ENCODE measurements around the gene SPPL2B. TPM values are rescaled to one million over a fixed set of nuclear protein-coding genes. Genes with fewer than 3 reads are reported as not detected.

SPPL2B gene
- total RNA-seq, 1 experiment from 2014 or later: 76.0 TPM

- DNase-seq (ENCODE audit: low read depth, low spot score) (no peak), ATAC-seq (no peak)
- in situ Hi-C loops (cut with HindIII; ENCODE audit: low pct_unique_long_range_greater_than_20kb, low sequenced_read_pairs) (no loop called here), intact Hi-C loops (cut with micrococcal nuclease; ENCODE audit: unreplicated experiment) (no loop called here)
- no peaks in the 10 kb centered on the region for H3K4me1 ChIP-seq (ENCODE audit: control insufficient read depth, insufficient read depth, low read length)
- BruUV-seq (replicated peaks): no TSS peak
- no peaks in the 10 kb centered on the region for H3K36me3 ChIP-seq (ENCODE audit: control insufficient read depth, insufficient read depth, low read length)
- CTCF ChIA-PET: interaction anchor here (0.7 kb wide), 1 partner anchor 14 kb away, joined by 8 read pairs; no protein-coding TSS in a partner anchor
- POLR2A ChIA-PET: interaction anchor here (0.5 kb wide), 1 partner anchor 860 kb away, joined by 6 read pairs; no protein-coding TSS in a partner anchor
- TF ChIP-seq POLR2AphosphoS5 (IDR thresholded peaks at IDR 0.05; ENCODE audit: low read depth, low read length) (no peak), REST (IDR thresholded peaks at IDR 0.05; ENCODE audit: insufficient read depth in 1 of 2, low read depth in 2 of 2, low read length in 1 of 2) (no peak), CTCF (IDR thresholded peaks at IDR 0.05) (no peak), SIN3A (IDR thresholded peaks at IDR 0.05; ENCODE audit: borderline replicate concordance, insufficient read depth, low read depth, low read length) (no peak), TCF7L2 (IDR thresholded peaks at IDR 0.05; ENCODE audit: low read depth, low read length) (no peak)
- no peaks in the 10 kb centered on the region for H3K9me3 ChIP-seq (ENCODE audit: control insufficient read depth, insufficient read depth, low read depth, low read length)
- no peaks in the 10 kb centered on the region for H3K27me3 ChIP-seq (ENCODE audit: control insufficient read depth, insufficient read depth, low read length)
- no peak overlapping the region for H3K4me3 ChIP-seq (ENCODE audit: low read depth in 2 of 2, low read length in 2 of 2)
- H3K27ac ChIP-seq (ENCODE audit: low read length): no peak overlapping the region
Measured at GRCh38 chr19:2302319-2303210, 25.9 kb upstream of the SPPL2B start.

GRCh38 chr19:2303211-2303798, 25.2 kb upstream of the SPPL2B start:
- no peaks in the 10 kb centered on the region for H3K4me1 ChIP-seq (ENCODE audit: control insufficient read depth, insufficient read depth, low read length)
- DNase-seq (ENCODE audit: low read depth, low spot score) (no peak), ATAC-seq (no peak)
- in situ Hi-C loops (cut with HindIII; ENCODE audit: low pct_unique_long_range_greater_than_20kb, low sequenced_read_pairs) (no loop called here), intact Hi-C loops (cut with micrococcal nuclease; ENCODE audit: unreplicated experiment) (no loop called here)
- ChIA-PET CTCF (no interaction called here), POLR2A (no interaction called here)
- no peaks in the 10 kb centered on the region for H3K36me3 ChIP-seq (ENCODE audit: control insufficient read depth, insufficient read depth, low read length)
- H3K9me3 ChIP-seq (ENCODE audit: control insufficient read depth, insufficient read depth, low read depth, low read length): no peaks in the 10 kb centered on the region
- H3K27me3 ChIP-seq (ENCODE audit: control insufficient read depth, insufficient read depth, low read length): no peaks in the 10 kb centered on the region
- no peak overlapping the region for H3K27ac ChIP-seq (ENCODE audit: low read length)
- H3K4me3 ChIP-seq (ENCODE audit: low read depth in 2 of 2, low read length in 2 of 2): no peak overlapping the region
- no TSS peak for BruUV-seq (replicated peaks)
- TF ChIP-seq SIN3A (IDR thresholded peaks at IDR 0.05; ENCODE audit: borderline replicate concordance, insufficient read depth, low read depth, low read length) (no peak), POLR2AphosphoS5 (IDR thresholded peaks at IDR 0.05; ENCODE audit: low read depth, low read length) (no peak), REST (IDR thresholded peaks at IDR 0.05; ENCODE audit: insufficient read depth in 1 of 2, low read depth in 2 of 2, low read length in 1 of 2) (no peak), CTCF (IDR thresholded peaks at IDR 0.05) (no peak), TCF7L2 (IDR thresholded peaks at IDR 0.05; ENCODE audit: low read depth, low read length) (no peak)

All from Panc1 (cell line).